Measurements from ENCODE around the gene FYN. TPM values are rescaled to one million over a fixed set of nuclear protein-coding genes. Genes with fewer than 3 reads are reported as not detected.

The FYN gene
- total and polyA plus RNA-seq, 4 donors, result 11.2 to 28.3 (median 19.7) TPM

DNA sequence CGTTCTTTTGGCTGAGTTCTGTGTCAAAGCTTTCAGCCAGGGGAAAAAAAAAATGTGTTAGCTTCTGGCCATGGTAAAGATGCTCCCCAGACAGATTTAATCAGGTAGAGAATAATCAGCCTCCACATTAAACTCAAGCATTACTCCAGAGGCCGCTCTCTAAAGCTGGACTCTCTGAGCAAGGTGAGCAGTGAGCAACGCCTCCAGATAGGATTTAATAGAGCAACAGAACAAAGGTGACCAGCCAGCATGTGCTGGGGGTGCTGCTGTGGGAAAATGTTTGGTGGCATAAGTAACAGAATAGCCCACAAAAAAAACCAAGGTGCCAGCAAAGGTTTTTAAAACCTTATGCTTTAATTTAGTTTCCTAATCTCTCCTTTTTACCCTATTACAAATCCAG lies 164.1 kb downstream of the FYN start:
- no peaks in the 10 kb centered on the region for H3K36me3 ChIP-seq (ENCODE audit: control insufficient read depth in 4 of 4, insufficient read depth in 3 of 4, low read depth in 1 of 4, low read length in 3 of 4)

DNA sequence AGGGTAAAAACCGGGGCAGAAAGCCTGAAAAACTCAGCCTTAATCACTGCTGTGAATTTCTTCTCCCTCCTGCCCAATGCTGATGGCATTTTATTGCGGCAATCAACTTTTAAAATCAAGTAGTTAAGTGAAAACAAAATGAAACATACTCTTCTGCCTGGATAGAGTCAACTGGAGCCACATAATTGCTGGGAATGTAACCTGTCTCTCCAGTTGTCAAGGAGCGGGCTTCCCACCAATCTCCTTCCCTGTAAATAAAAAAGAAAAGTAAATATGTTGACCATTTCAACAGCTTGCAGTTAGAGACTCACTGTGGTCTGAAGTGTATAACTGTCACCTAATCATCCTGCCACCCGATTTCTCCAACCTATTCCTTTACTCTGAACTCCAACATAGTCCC lies 165.5 kb downstream of the FYN start:
- H3K4me3 ChIP-seq (ENCODE audit: low read depth in 1 of 3, low read length in 3 of 3), result no peak overlapping the region
- H3K4me1 ChIP-seq (ENCODE audit: control insufficient read depth in 4 of 4, insufficient read depth in 4 of 4, low read length in 3 of 4), result peaks cover 0 to 3% (median 0%) of the 10 kb centered on the region in 4 donors
- H3K27ac ChIP-seq (ENCODE audit: low read depth in 1 of 2, low read length in 2 of 2), result no peak overlapping the region
- WGBS, result 75% methylated on average over 4 of the region's 4 CpGs
- no peak for DNase-seq (ENCODE audit: low spot score)
- no peaks in the 10 kb centered on the region for H3K27me3 ChIP-seq (ENCODE audit: control insufficient read depth in 4 of 4, insufficient read depth in 4 of 4, low read length in 3 of 4)
- TF ChIP-seq, protein P1, sequence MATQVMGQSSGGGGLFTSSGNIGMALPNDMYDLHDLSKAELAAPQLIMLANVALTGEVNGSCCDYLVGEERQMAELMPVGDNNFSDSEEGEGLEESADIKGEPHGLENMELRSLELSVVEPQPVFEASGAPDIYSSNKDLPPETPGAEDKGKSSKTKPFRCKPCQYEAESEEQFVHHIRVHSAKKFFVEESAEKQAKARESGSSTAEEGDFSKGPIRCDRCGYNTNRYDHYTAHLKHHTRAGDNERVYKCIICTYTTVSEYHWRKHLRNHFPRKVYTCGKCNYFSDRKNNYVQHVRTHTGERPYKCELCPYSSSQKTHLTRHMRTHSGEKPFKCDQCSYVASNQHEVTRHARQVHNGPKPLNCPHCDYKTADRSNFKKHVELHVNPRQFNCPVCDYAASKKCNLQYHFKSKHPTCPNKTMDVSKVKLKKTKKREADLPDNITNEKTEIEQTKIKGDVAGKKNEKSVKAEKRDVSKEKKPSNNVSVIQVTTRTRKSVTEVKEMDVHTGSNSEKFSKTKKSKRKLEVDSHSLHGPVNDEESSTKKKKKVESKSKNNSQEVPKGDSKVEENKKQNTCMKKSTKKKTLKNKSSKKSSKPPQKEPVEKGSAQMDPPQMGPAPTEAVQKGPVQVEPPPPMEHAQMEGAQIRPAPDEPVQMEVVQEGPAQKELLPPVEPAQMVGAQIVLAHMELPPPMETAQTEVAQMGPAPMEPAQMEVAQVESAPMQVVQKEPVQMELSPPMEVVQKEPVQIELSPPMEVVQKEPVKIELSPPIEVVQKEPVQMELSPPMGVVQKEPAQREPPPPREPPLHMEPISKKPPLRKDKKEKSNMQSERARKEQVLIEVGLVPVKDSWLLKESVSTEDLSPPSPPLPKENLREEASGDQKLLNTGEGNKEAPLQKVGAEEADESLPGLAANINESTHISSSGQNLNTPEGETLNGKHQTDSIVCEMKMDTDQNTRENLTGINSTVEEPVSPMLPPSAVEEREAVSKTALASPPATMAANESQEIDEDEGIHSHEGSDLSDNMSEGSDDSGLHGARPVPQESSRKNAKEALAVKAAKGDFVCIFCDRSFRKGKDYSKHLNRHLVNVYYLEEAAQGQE (IDR thresholded peaks at IDR 0.05), result no peak
- TF ChIP-seq, protein P2, sequence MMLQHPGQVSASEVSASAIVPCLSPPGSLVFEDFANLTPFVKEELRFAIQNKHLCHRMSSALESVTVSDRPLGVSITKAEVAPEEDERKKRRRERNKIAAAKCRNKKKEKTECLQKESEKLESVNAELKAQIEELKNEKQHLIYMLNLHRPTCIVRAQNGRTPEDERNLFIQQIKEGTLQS (IDR thresholded peaks at IDR 0.05), result no peak
- no peak for TF ChIP-seq FOXA1 (IDR thresholded peaks at IDR 0.05)
- no peaks in the 10 kb centered on the region for H3K36me3 ChIP-seq (ENCODE audit: control insufficient read depth in 4 of 4, insufficient read depth in 3 of 4, low read depth in 1 of 4, low read length in 3 of 4)
- H3K9me3 ChIP-seq (ENCODE audit: control insufficient read depth in 4 of 4, low read length in 3 of 4), result no peaks in the 10 kb centered on the region
- H3K9ac ChIP-seq (ENCODE audit: low read depth in 1 of 2, low read length in 2 of 2), result no peak overlapping the region

More for the DNA sequence above, 164.1 kb downstream of the FYN start:
- Histone ChIP-seq H3K27ac (ENCODE audit: low read depth in 1 of 2, low read length in 2 of 2) (no peak overlapping the region), H3K9ac (ENCODE audit: low read depth in 1 of 2, low read length in 2 of 2) (no peak overlapping the region), H3K4me3 (ENCODE audit: low read depth in 1 of 3, low read length in 3 of 3) (no peak overlapping the region), H3K9me3 (ENCODE audit: control insufficient read depth in 4 of 4, low read length in 3 of 4) (no peaks in the 10 kb centered on the region), H3K27me3 (ENCODE audit: control insufficient read depth in 4 of 4, insufficient read depth in 4 of 4, low read length in 3 of 4) (no peaks in the 10 kb centered on the region), H3K4me1 (ENCODE audit: control insufficient read depth in 4 of 4, insufficient read depth in 4 of 4, low read length in 3 of 4) (peaks cover 0 to 3% (median 0%) of the 10 kb centered on the region in 4 donors)
- DNase-seq (ENCODE audit: low spot score), result no peak
- TF ChIP-seq GABPA (IDR thresholded peaks at IDR 0.05 in 1 of 2, conservative IDR thresholded peaks at IDR 0.05 in 1 of 2) (no peak), SP1 (IDR thresholded peaks at IDR 0.05) (no peak), RXRA (IDR thresholded peaks at IDR 0.05) (no peak), NR2F2 (IDR thresholded peaks at IDR 0.05) (no peak), FOXA2 (IDR thresholded peaks at IDR 0.05) (no peak), EGR1 (IDR thresholded peaks at IDR 0.05; ENCODE audit: low read depth in 2 of 2) (no peak), JUND (IDR thresholded peaks at IDR 0.05) (no peak), HNF4G (IDR thresholded peaks at IDR 0.05) (no peak), RAD21 (IDR thresholded peaks at IDR 0.05) (no peak)
- TF ChIP-seq, protein P1 (IDR thresholded peaks at IDR 0.05), result no peak
- TF ChIP-seq, protein P3, sequence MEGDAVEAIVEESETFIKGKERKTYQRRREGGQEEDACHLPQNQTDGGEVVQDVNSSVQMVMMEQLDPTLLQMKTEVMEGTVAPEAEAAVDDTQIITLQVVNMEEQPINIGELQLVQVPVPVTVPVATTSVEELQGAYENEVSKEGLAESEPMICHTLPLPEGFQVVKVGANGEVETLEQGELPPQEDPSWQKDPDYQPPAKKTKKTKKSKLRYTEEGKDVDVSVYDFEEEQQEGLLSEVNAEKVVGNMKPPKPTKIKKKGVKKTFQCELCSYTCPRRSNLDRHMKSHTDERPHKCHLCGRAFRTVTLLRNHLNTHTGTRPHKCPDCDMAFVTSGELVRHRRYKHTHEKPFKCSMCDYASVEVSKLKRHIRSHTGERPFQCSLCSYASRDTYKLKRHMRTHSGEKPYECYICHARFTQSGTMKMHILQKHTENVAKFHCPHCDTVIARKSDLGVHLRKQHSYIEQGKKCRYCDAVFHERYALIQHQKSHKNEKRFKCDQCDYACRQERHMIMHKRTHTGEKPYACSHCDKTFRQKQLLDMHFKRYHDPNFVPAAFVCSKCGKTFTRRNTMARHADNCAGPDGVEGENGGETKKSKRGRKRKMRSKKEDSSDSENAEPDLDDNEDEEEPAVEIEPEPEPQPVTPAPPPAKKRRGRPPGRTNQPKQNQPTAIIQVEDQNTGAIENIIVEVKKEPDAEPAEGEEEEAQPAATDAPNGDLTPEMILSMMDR (IDR thresholded peaks at IDR 0.05; ENCODE audit: low read depth, low read length, missing input control), result no peak
- WGBS, result 53% methylated on average over 3 of the region's 3 CpGs
